Heart left ventricle (tissue), 16 donors: Measurements from ENCODE around the gene TCP1. TPM values are rescaled to one million over a fixed set of nuclear protein-coding genes. Genes with fewer than 3 reads are reported as not detected.
A peak's percentile ranks its signal among the peaks of the same experiment; 100 is the strongest.
"Not testable (repeated sequence)": the region's sequence is repeated elsewhere in the genome, so short reads cannot be mapped to it uniquely, and the experiment has no call there.

Experiments
- ATAC-seq, 4 donors: fragments of 200-7000 bp; cut with Tn5 transposase; one replicate each; pipeline ENCODE4 v1.9.1; 2020 to 2022; ENCODE audit warnings: moderate library complexity in 4 of 4, mild to moderate bottlenecking in 3 of 4, moderate number of reproducible peaks in 1 of 4
- DNase-seq, 5 donors: peaks; one replicate each; pipeline ENCODE4 v3.0.0-alpha.2; 2020
- H3K27ac ChIP-seq, 12 donors: fragments of 200-600 bp; sonication (generic) in 4 of 12; one replicate each; pipeline versions ENCODE4 v1.5.0 to v1.8.0; 2016 to 2022; ENCODE audit warnings: mild to moderate bottlenecking in 2 of 12
- H3K27me3 ChIP-seq, 9 donors: fragments of 200-600 bp; sonication (generic) in 2 of 9; one replicate each; pipeline versions ENCODE4 v1.5.1 to v1.8.0; 2016 to 2022; ENCODE audit warnings: mild to moderate bottlenecking in 3 of 9
- H3K36me3 ChIP-seq, 9 donors: fragments of 200-600 bp; sonication (generic) in 2 of 9; one replicate each; pipeline versions ENCODE4 v1.5.0 to v1.8.0; 2018 to 2022; ENCODE audit warnings: mild to moderate bottlenecking in 2 of 9
- H3K4me1 ChIP-seq, 12 donors: fragments of 200-600 bp; sonication (generic) in 4 of 12; one replicate each; pipeline versions ENCODE4 v1.5.0 to v1.8.0; 2016 to 2022; ENCODE audit warnings: mild to moderate bottlenecking in 3 of 12
- H3K4me3 ChIP-seq, 12 donors: fragments of 200-600 bp; sonication (generic) in 4 of 12; one replicate each; pipeline versions ENCODE4 v1.5.0 to v1.8.0; 2017 to 2022; ENCODE audit warnings: mild to moderate bottlenecking in 9 of 12, moderate library complexity in 4 of 12
- H3K9me3 ChIP-seq, 12 donors: fragments of 200-600 bp; sonication (generic) in 4 of 12; one replicate each; pipeline versions ENCODE4 v1.5.0 to v1.8.0; 2016 to 2022; ENCODE audit warnings: mild to moderate bottlenecking in 1 of 12
- POLR2A ChIP-seq, 2 donors: fragments of 450-650 bp; IDR thresholded peaks; one replicate each; pipeline ENCODE4 v1.6.1; 2017; ENCODE audit warnings: antibody characterized with exemption in 2 of 2, mild to moderate bottlenecking in 2 of 2, moderate library complexity in 2 of 2
- WGBS, 4 donors: extraction: QIAGEN DNeasy Blood & Tissue Kit in 2 of 4; methylation state at CpG; one replicate each; pipeline versions ENCODE4 v1.1.5 to v1.1.7; 2013 to 2018; 5-methylcytosine and 5-hydroxymethylcytosine counted together
- intact Hi-C, 10 donors: fragments of 100-400 bp; cut with DNase I; formaldehyde crosslinking; loops; one replicate each; pipeline versions ENCODE4 v1.11.1 to v1.14.2; 2022
- polyA plus RNA-seq, 2 donors: library from polyadenylated mRNA; stranded (reverse); fragments of 200-250 nt; gene quantifications; one replicate each; pipeline ENCODE4 v1.2.3, GENCODE V29; 2013
- total RNA-seq, 9 donors: library from RNA; depleted of rRNA in 2 of 9; stranded (reverse); fragments of >200 nt in 2 of 9; fragmentation: NEBNext Ultra II Directional in 3 of 9; extraction: Animal tissue kit (Norgen Biotek cat#: 25700) in 3 of 9; gene quantifications; one replicate each; pipeline versions ENCODE4 v1.1.0 to v1.2.4, GENCODE V29; 2016 to 2023
- TF ChIP-seq, protein P1 (sequence below), 12 donors: fragments of 200-600 bp; sonication (generic) in 4 of 12; IDR thresholded peaks; one replicate each; pipeline versions ENCODE4 v1.5.0 to v1.8.0; 2018 to 2022; ENCODE audit warnings: antibody characterized with exemption in 12 of 12, mild to moderate bottlenecking in 5 of 12
- donor health status: ischemic (EF 13 %, LVEDD 7.1; RV severe dilation, severe dysfunction).
- donor health status: healthy with polysubstance abuse.
- donor health status: DM: no; HTN: yes; CAD: no.
- donor health status: DM: no; HTN: no; CAD: no.
- donor health status: ischemic (EF 25% LVEDD 6.9; RV normal size, moderate dysfunction).
- donor health status: ischemic (EF 25% LVEDD 5.7; RV mildly dilated, moderate dysfunction).
- donor health status: healthy.
- donor health status: DM: yes; HTN: yes; CAD: no.
- donor health status: ischemic (EF 35%, LVEDD 5.7; RV mildly dilated, moderate dysfunction).
- donor health status: nonischemic (EF 11% LVEDD 7.7; RV severe dilation, severe dysfunction).
- donor health status: DM: yes; HTN: yes; CAD: no.
- donor health status: PGD.
- donor health status: ischemic (EF 29% LVEDD 5.4; RV normal size, mild dysfunction).
- donor health status: nonischemic (EF 23%, LVEDD 6.1; RV moderate dilation, normal function).

The TCP1 gene
- total and polyA plus RNA-seq, 11 donors: 89.2 to 241 (median 142) TPM

DNA sequence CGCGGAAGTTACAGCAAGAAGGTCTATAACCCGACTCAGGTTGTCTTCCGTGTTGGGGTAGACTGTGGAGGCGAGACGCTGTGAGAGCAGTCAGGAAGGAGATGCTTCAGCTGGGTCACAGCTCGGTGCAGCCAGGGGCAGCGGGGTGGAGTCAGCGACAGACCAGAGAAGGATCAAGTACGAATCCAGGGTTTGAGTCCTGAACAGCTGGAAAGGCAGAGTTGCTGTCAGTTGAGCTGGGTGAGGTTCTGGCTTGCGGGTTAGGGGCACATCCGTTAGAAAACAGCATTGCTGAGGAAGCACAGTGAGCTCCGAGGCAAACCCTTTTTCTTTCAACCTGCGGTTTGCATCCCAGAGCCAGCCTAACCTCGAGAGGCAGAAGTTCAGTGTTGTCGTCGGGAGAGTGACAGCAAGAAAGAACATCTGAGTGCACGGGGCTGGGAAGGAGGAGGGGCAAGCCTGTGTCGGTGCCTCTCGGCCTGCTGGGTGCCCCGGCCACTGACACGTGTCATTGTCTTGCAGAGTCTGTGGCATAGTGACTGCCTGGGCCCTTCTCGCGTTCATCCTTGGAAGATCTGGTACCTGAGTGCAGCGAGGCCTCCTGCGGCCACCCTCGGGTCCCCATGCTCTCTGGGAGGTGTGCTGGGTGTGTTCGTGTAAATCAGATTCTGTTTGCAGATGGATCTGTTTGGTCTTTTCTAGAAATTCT lies 30.7 kb upstream of the TCP1 start:
- 61 to 68% (median 62%) methylated on average over 28 of the region's 28 CpGs for WGBS, 4 donors
- Histone ChIP-seq H3K36me3 (no peaks in the 10 kb centered on the region), H3K27me3 (no peaks in the 10 kb centered on the region), H3K9me3 (no peaks in the 10 kb centered on the region), H3K4me3 (peak overlapping the region in 1 of 12 donors; percentile 4), H3K27ac (no peak overlapping the region), H3K4me1 (no peaks in the 10 kb centered on the region)
- intact Hi-C loops: no loop called here
- DNase-seq: no peak
- ATAC-seq: no peak
- TF ChIP-seq POLR2A (IDR thresholded peaks at IDR 0.05): no peak
- TF ChIP-seq, protein P1, sequence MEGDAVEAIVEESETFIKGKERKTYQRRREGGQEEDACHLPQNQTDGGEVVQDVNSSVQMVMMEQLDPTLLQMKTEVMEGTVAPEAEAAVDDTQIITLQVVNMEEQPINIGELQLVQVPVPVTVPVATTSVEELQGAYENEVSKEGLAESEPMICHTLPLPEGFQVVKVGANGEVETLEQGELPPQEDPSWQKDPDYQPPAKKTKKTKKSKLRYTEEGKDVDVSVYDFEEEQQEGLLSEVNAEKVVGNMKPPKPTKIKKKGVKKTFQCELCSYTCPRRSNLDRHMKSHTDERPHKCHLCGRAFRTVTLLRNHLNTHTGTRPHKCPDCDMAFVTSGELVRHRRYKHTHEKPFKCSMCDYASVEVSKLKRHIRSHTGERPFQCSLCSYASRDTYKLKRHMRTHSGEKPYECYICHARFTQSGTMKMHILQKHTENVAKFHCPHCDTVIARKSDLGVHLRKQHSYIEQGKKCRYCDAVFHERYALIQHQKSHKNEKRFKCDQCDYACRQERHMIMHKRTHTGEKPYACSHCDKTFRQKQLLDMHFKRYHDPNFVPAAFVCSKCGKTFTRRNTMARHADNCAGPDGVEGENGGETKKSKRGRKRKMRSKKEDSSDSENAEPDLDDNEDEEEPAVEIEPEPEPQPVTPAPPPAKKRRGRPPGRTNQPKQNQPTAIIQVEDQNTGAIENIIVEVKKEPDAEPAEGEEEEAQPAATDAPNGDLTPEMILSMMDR (IDR thresholded peaks at IDR 0.05): no peak

DNA sequence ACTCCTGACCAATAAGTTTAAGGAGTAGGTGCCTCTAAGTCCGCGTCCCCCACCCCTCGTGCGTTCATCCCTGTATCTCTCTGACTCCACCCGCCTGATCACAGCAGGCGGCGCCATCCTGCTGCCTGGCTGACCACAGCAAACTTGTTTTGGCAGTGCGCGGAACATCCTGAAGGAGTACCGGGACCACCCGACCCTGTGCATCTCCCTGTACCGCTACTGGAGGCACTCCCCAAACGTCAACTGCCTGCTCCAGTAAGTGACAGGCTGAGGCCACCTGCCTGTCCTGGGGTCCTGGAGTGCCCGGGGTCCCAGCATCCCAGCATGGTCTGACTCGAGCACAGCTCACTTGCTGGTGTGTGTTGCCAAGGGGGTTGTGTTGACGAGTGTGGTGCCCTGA lies 29.7 kb upstream of the TCP1 start:
- WGBS, 4 donors: 86 to 91% (median 87%) methylated on average over 15 to 16 of the region's 16 CpGs

DNA sequence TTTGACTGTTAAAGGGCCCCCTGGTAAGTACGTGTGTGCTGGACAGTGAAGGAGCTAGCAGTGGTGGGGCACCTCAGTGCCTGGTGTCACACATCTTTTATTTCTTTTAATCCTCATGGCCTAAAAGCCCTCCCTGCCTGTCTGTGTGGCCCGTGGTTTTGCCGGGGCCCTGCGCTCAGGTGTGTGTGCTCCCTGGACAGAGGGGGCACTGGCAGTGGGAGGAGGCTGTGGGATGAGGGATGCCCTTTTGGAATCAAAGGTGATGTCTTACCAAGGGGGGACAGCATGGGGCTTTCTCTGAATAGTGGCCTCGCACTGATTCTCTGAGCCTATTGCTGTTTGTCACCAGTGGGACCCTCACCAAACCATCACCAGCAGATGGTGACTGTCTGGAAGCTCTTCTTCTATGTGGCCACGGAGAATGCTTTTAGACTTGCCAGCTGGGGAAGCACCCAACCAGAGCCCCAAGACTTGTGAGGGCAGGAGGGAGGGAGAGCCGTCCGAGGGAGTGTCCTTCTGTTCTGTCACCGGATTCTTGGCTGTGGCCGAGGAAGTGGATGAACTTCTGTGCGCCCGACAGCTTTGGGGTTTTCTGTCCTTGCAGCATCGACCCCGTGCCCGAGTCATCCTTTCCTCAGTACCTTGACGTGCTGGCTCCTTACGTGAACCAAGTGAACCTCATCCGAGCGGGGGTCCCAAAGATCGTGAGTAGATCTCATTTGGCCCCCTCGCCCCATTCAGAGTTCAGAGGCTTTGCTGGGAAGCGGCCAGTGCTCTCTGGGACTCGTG lies 28.7 kb upstream of the TCP1 start:
- Histone ChIP-seq H3K27ac (no peak overlapping the region), H3K36me3 (no peaks in the 10 kb centered on the region), H3K4me1 (no peaks in the 10 kb centered on the region), H3K9me3 (no peaks in the 10 kb centered on the region), H3K27me3 (no peaks in the 10 kb centered on the region), H3K4me3 (no peak overlapping the region)
- 86 to 89% (median 87%) methylated on average over 20 to 23 of the region's 23 CpGs for WGBS, 4 donors
- DNase-seq (no peak), ATAC-seq (no peak)
- no peak for TF ChIP-seq POLR2A (IDR thresholded peaks at IDR 0.05)
- TF ChIP-seq, protein P1 (IDR thresholded peaks at IDR 0.05): no peak
- intact Hi-C loops: no loop called here

More for the DNA sequence above, 29.7 kb upstream of the TCP1 start:
- H3K4me3 ChIP-seq: no peak overlapping the region
- ATAC-seq (no peak), DNase-seq (no peak)
- no peaks in the 10 kb centered on the region for H3K27me3 ChIP-seq
- intact Hi-C loops: no loop called here
- H3K36me3 ChIP-seq: no peaks in the 10 kb centered on the region
- H3K4me1 ChIP-seq: no peaks in the 10 kb centered on the region
- TF ChIP-seq, protein P1 (IDR thresholded peaks at IDR 0.05): no peak
- no peak for TF ChIP-seq POLR2A (IDR thresholded peaks at IDR 0.05)
- no peak overlapping the region for H3K27ac ChIP-seq
- H3K9me3 ChIP-seq: no peaks in the 10 kb centered on the region

DNA sequence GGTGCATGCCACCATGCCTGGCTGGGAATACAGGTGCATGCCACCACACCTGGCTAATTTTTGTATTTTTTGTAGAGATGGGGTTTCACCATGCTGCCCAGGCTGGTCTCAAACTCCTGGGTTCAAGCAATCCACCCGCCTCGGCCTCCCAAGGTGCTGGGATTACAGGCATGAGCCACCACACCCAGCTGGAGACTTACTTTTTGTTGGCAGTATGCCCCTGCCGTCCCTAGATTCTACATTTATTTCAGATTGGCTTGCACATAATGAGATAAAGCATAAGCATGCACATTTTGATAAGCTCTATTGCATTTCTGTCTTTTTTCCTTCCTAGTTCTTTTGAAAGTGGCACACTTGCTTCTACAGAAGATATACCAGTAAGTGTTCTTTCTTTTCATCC lies 27.4 kb upstream of the TCP1 start:
- intact Hi-C loops, H3K4me3 ChIP-seq, ATAC-seq, H3K27me3 ChIP-seq, H3K27ac ChIP-seq, H3K36me3 ChIP-seq, H3K9me3 ChIP-seq, DNase-seq, H3K4me1 ChIP-seq: not testable (repeated sequence)
- 73 to 83% (median 79%) methylated on average over 3 of the region's 3 CpGs for WGBS, 4 donors
